ENCODE results near the gene RAB3A.

The RAB3A gene

DNA sequence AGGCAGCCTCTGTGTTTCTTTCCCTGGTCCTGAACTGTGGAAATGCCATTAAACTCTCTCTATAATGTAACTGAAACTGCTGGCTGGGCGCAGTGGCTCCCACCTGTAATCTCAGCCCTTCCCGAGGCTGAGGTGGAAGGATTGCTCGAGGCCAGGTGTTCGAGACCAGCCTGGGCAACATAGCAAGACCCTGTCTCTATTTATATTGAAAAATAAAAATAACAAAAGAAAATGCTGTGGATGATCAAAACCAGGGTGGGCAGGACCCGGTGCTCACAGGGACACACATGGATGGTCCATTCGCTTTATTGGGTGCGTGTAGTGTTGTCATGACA, 7.4 kb downstream of the RAB3A start:
- DNase-seq: no peak

DNA sequence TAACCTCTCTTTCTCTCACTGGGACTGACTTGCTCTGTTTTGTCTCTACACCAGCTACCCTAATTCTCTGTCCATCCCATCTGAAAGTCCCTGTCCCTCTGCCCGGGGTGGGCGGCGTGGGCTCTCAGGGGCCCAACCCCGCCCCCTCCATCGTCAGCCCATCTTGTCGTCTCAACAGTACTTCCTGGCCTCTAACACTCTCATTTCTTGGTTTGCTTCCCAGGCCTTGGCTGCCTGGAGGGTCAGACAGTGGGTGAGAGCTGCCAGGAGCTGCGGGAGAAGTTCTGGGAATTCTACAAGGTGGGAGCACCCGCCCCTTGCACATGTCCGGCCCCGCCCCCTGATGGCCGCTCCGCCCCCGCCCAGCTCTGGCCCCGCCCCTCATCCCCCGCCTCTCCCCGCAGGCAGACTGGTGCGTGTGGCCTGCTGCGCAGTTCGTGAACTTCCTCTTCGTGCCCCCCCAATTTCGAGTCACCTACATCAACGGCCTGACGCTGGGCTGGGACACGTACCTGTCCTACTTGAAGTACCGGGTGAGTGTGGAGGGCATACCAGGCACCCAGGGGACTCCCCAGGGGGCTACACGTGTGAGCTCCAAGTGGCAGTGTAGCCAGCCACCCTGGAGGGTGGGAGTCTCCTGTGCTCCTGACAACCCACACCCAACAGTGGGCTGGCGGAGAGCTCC, 9.1 kb downstream of the RAB3A start:
- DNase-seq: no peak

DNA sequence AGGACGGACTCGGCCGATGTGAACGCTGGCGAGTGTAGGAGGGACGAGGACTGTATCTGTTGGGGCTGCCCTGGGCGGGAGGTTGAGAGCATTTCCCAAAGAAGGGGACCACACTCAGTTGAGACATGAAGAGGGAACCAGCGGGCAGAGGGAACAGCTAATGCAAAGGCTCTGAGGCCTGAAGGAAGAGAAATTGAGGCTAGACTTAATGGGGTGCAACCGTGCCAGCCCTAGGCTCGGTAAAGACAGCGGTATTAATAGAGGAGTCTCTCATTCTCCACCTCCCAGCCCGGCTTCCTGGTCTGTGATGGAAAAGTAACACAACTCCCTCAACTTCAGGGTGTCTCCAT, 9.7 kb downstream of the RAB3A start:
- DNase-seq: no peak

DNA sequence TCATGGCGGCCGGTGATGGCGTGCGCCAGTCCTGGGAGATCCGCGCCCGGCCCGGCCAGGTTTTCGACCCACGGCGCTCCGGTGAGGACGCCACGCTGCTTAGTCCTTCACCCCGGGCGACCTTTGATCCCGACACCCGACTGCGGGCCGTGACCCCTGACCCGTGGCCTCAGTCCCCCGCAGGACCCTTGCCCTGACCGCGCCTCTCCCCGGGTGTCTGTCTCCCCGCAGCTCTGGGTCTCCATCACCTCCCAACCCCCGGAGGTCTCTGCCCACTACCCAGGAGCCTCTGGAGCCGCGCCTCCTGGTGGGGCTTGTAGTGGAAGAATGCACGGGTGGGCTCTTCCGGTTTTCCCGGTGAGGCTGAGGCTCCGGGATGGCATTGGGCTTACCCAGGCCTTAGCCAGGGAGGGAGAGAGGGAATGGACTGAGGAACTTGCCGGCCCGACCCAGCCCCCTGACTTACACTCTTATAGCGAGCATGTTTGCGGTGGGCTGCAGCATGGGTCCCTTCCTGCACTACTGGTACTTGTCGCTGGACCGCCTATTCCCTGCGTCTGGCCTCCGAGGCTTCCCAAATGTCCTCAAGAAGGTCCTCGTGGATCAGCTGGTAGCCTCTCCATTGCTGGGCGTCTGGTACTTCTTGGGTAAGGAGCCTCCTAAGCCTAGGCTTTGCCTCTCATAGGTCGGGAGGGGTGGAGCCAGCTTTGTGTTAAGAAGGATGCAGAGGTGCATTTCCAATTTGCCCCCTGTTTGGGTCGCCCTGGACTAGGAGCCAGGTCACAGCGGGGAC, 10.3 kb downstream of the RAB3A start:
- no peak for DNase-seq

DNA sequence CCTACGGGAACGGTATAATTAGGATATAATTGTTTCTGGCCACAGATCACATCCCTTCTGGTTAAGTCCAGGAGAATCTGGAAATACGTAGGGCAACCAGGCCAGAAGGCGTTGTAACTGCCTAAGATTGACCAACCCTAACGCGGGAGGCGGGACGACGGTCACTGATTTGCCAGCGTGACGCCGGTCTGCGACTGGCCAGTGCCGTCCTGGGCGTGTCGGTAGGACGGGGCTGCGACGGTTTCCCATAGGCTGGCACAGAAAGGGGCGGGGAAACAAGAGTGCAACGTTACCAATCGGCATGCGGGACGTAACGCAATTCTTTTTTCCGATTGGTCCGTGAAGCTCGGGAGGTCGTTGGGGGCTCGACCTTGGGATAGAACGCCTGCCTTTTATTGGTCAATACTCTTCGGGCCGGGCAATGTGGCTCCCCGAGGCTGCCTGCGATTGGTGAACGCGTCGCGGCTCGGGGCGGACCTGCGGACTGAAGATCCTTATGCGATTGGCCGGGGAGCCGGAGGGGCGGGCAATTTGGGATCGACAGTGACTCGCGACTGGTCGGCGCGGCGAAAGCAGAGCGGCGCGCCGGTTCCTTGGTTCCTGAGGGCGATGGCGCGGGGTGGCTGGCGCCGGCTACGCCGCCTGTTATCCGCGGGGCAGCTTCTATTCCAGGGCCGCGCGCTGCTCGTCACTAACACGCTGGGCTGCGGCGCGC, 11.0 kb downstream of the RAB3A start, which contains the start of gene MPV17L2:
TSS of gene MPV17L2 (plus strand) at position 546 of the 715 bp plus-strand sequence. CDS start at position 610, 64 bp downstream.
- peak; percentile 100 for DNase-seq

DNA sequence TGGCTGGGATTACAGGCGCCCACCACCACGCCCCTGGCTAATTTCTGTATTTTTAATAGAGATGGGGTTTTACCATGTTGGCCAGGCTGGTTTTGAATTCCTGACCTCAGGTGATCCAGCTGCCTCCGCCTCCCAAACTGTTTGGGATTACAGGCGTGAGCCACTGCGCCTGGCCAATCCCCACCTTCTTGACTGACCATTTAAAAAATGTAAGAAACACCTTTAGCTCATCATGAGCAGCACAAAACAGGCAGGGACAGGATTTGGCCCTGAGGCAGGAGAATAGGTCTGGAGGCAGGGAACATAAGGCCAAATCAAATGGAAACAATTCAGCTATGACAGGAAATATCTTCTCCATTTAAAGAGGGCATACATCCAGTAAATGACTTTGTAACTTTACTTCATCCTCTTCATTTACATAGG, 12.2 kb downstream of the RAB3A start:
- DNase-seq: no peak

DNA sequence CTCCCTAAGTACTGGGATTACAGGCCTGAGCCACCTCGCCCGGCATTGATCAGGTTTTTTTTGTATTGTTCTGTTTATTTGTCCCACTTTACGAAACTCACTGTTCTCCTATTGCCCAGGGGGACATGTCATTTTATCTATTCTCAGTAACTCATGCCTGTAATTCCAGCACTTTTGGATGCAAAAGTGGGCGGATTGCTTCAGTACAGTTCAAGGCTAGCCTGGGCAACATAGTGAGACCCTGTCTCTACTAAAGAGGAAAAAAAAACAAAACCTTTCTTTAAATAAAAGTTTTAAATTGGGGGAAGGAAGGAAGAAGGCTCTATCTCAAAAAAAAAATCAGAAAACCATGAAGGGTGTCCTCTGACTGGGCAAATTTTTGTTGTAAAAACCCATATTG, 13.6 kb downstream of the RAB3A start:
- DNase-seq: no peak

DNA sequence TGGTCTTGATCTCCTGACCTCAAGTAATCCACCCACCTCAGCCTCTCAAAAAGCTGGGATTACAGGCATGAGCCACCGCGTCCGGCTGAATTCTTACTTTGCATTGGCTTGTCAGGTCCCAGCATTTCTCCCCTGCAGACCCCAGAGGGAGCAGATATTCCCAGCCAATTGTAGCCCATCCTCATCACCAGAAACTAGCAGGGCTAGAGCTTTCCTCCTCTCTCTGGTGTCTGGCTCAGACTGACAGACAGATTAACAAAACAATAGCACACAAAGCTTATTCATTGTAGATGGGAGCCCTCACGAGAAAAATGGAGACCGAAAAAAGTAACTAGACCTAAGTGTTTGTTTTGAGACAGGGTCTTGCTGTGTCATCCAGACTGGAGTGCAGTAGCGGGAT, 18.3 kb downstream of the RAB3A start:
- DNase-seq: no peak

DNA sequence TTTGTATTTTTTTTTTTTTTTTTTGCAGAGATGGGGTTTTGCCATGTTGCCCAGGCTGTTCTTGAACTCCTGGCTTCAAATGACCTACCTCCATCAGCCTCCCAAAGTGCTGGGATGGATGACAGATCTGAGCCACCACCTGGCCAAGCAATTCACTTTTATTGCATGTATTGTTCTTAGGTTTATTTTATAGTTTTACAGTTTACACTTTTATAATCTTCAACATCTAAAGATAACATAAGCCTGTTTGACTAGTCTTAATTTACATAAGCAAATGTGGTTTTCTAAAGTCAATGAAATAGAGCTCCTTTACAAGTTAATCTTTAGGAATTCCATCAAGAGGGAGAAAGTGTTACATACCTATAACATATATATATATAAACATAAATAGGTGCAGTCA, 20.3 kb downstream of the RAB3A start:
- DNase-seq: no peak

DNA sequence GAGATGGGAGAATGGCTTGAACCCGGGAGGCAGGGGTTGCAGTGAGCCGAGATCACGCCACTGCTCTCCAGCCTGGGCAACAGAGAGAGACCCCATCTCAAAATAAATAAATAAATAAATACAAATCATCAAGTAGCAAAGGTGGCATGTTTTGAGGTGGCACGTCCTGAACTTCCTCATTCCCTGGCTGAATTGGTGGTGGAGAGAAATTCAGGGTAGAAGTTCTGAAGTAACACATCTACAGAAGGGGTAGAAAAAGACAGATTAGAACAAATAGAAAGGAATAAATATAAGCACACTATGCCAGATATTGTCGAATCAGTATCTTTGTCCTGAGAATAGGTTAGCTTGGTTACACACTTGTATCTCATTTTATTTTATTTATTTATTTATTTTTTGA, 23.9 kb downstream of the RAB3A start:
- DNase-seq: no peak

DNA sequence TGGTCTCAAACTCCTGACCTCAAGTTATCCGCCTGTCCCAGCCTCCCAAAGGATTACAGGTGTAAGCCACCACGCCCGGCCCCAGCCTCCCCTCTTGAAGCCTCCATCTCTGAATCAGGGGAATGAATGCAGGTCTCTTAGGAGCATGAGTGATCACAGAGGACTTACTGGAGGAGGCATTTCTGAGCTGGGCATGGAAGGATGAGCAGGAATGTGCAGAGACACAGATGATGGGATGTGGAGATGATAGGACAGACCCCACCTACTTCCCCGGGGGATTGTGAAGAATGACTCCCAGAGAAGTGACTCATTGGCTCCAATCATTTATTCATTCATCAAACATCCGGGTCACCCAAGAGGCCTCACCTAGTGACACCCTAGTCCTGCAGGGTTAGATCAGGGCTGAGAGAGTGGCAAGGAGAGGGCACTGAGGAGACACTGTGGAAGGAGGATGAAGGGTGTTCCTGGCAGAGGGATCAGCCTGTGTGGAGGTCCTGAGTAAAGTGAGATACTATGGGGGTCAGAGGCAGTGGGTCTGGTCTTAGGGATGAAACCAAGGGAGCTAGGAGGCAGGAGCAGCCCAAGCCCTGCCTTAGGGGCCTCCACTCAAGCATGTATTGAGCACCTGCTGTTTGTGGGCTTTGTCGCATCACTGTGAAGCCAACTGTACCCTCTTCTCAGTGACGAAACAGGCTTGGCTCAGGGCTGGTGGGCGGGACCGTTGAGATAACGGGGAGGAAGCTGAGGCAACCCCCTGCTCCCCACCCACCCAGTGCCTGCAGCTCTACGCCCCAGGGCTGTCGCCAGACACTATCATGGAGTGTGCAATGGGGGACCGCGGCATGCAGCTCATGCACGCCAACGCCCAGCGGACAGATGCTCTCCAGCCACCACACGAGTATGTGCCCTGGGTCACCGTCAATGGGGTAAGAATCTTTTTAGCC, 27.2 kb downstream of the RAB3A start:
- DNase-seq: no peak

DNA sequence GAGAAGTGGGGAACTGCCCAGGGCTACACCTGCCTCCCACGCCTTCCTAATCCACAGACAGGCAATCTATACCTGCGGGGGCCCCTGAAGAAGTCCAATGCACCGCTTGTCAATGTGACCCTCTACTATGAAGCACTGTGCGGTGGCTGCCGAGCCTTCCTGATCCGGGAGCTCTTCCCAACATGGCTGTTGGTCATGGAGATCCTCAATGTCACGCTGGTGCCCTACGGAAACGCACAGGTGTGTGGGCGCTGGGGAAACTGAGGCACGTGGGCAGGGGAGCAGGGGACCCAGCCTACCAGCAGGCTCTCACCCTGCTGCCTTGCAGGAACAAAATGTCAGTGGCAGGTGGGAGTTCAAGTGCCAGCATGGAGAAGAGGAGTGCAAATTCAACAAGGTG, 28.9 kb downstream of the RAB3A start:
- DNase-seq: no peak

DNA sequence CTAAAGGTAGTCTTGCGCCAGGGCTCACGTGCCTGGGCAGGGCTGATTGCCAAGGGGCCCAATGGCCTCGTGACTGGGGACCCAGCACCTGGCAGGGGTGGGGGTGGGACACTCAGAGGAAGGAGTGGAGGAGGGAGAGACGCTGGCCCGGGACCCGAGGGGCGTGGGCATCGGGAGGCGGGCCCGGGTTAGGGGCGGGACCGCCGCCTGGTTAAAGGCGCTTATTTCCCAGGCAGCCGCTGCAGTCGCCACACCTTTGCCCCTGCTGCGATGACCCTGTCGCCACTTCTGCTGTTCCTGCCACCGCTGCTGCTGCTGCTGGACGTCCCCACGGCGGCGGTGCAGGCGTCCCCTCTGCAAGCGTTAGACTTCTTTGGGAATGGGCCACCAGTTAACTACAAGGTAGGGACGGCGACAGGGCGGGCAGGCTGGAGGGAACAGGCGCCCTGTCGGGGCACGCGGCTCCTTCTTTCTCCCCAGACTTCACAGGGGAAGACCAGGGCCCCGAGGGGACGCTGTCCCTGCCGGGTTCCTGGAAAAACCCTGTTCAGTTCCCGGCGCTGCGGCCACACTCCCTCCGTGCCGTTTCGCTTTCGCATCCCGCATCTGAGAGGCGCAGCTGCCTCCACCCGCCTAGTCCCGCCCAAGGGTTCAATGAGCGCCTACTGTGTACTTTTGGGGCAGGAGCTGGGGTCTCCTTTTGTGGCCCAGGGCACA, 30.1 kb downstream of the RAB3A start, which contains the start of gene IFI30:
TSS of gene IFI30 (plus strand) at position 242 of the 717 bp plus-strand sequence. CDS start at position 271, 29 bp downstream.
- DNase-seq: peak; percentile 49

DNA sequence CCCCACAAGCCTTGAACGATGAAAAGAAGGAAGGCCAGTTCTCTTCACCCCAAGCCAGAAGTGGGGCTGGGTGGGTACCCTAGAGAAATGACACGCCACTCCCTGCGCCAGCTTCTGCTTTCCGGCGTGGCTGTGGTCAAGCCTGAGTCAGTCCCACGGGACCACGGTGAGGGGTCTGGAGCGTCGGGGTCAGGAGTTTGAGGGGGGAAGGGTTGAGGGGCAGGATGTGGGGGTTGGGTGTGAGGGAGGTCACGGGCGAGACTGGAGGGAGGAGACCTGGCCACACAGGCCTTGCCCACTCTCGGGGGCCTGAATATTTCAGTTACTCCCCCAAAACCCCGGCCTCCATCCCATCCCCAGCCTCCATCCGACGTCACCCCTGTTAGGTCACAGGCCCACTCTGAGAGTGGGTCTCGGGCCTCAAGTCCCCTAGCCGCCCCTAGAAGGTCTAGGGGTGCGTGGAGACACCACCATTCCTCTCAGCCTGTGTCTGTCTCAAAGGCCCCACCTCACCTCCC, 30.7 kb downstream of the RAB3A start:
- DNase-seq: peak; percentile 34

DNA sequence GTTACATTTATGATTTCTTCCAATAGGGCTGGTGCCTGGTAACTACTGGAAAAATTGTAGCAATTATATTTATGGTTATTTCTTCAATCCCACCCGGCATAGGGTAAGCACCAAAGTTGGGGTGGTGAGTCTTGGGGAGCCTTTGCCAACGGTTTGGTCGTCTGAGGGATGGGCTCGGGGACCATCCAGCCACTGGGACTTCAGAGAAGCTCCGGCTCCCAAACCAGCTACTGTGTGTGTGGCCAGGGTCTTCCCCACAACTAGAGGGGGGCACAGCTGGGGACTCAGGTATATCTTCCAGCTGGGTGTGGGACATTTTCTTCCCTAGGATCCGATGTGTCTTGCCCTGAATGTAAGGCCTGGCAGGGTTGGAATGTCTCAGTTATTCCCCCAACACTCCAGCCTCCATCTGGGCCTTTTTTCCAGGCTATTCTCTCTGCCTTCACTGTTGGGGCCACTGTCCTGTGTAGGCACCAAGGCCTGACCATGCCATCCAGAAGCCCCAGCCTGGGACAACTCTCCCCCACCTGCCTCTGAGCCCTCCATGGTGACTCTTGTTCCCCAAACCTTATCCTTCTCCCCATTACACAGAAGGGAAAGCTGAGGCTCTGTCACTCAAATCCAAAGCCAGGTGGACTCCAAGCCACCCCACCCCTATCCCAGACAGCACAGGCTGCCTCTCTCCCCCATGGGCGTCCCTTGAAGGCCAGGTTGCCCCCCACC, 31.4 kb downstream of the RAB3A start:
- DNase-seq: no peak

DNA sequence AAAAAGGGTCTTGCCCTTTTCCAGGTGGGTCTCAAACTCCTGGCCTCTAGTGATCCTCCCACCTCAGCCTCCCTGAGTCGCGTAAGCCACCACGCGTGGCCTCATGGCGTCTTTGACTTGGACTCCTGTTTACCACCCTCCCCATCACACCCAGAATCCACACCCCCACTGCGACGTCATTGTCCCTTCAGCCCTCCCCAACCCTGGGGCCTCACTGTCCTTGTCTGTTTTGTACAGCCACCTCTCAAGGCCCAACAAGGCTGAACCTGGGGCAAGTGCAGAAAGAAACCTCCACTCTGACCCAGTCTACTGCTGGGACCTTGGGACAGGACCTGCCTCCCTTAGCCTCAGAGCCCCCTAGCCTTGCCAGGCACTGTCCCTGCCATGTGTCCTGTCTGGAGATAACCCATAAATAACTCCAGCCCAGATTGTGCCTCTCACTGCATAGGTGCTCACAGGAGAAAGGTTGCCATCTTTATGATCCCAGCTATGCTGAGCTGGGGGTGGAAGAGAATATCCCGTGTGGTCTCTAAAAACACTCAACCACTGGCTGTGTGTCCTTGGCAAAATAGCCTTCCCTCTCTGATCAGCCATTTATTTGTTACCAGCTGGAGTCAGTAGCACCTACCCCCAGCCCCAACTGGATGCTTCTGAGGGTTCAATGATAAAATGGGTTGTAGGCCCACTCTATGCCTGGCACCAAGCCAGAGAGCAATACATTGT, 32.1 kb downstream of the RAB3A start:
- DNase-seq: no peak

DNA sequence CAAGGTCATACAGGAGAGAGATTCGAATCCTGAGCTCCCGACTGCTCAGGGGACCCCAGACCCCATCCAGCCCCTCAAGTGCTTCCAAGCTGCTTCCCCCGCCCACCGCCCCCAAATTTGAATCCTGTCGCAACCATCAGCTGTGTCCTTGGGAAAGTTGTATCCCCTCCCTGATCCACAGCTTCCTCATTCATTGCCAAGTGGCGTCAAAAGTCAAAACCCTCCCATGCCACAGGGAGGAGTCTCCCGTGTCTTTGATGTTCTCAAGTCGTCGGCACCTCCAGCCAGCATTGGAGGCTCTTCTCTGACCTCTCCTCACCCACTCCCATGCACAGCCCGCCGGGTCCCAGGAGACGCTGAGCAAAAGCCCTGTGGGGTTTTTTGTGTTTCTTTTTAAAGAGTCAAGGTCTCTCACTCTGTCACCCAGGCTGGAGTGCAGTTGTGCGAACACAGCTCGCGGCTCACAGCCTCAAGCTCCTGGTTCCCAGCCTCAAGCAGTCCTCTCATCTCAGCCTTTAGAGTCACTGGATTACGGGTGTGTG, 33.1 kb downstream of the RAB3A start:
- DNase-seq: no peak

DNA sequence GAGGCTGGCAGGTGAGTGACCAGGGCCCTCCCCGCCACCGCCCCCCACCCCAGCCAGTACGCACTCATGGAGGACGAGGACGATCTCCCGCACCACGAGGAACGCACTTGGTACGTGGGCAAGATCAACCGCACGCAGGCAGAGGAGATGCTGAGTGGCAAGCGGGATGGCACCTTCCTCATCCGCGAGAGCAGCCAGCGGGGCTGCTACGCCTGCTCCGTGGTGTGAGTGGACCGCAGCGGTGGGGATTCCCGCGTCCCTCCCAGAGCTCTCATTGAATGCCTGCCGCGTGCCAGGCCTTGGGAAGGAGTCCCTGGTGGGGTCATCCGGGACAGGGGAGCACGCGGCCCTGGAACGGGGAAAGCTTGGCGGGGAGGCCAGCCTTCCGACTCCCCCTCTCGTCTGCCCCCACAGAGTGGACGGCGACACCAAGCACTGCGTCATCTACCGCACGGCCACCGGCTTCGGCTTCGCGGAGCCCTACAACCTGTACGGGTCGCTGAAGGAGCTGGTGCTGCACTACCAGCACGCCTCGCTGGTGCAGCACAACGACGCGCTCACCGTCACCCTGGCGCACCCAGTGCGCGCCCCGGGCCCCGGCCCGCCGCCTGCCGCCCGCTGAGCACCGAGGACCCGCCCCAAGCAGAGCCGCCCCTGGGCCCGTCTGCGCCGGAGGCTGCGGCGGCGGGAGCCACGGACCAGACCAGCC, 35.0 kb downstream of the RAB3A start:
- no peak for DNase-seq

DNA sequence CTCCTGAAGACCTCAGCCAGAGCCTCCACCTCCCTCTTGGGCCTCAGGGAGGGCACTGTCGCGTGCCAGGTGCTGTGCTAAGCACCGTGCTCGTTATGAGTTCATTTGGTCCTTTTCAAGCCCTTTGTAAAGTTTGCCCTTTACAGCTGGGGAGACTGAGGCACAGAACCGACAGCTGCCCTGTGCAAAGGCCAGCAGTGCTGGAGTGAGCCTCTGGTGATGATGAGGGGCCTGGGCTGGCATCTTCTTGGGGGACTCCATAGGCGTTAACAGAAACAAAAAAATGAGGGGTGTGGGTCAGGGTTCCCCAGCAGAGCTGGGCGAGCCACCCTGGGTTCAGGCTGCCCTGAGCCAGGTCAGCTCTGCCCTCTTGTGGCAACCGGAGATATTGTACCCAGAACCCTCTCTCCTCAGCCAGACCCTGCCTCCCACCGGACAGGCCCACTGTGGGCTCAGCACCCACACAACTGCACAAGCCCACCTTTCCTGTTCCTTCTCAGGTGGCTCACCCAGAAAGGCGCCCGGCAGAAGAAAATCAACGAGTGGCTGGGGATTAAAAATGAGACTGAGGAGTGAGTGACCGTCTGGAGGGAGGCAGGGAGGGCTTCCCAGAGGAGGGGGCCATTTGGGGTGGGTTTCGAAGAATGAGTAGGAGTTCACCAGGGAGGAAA, 35.7 kb downstream of the RAB3A start:
- DNase-seq: peak; percentile 56

Measured in CD4-positive, alpha-beta T cell treated with Interleukin-4 for 4 hours (primary cell).